Erythroblast (primary cell): Measurements from ENCODE around the gene SREBF2.

Experiments
- GATA1 ChIP-seq: IDR thresholded peaks from 2 replicates; pipeline ENCODE4 v1.6.1; 2011; ENCODE audit warnings: low read depth, mild to moderate bottlenecking, control low read depth, low read length, moderate library complexity
- POLR2A ChIP-seq: IDR thresholded peaks from 2 replicates; pipeline ENCODE4 v1.6.1; 2011; ENCODE audit warnings: mild to moderate bottlenecking, low read length

GRCh38 chr22:41917903-41918791 is 85.2 kb downstream of the SREBF2 start:
- TF ChIP-seq POLR2A (no peak), GATA1 (no peak)
